ENCODE measurements around the gene GPER1.

Gene GPER1

GRCh38 chr7:1090686-1091643 lies 3.1 kb downstream of the GPER1 start:
- no peak for DNase-seq

- DNase-seq: no peak
Observed at GRCh38 chr7:1091644-1092027, 3.7 kb downstream of the GPER1 start.

- no peak for DNase-seq
Observed at GRCh38 chr7:1092161-1092632, 4.3 kb downstream of the GPER1 start.

- no peak for DNase-seq
Observed at GRCh38 chr7:1092806-1093501, 5.0 kb downstream of the GPER1 start.

GRCh38 chr7:1093502-1093843 lies 5.6 kb downstream of the GPER1 start:
- no peak for DNase-seq

- DNase-seq: no peak
Observed at GRCh38 chr7:1093916-1094508, 6.1 kb downstream of the GPER1 start.

GRCh38 chr7:1094870-1095269 lies 7.0 kb downstream of the GPER1 start:
- DNase-seq: no peak

GRCh38 chr7:1095621-1096155 lies 7.8 kb downstream of the GPER1 start:
- no peak for DNase-seq

- no peak for DNase-seq
Observed at GRCh38 chr7:1096156-1097119, 8.5 kb downstream of the GPER1 start.

- DNase-seq: no peak
Observed at GRCh38 chr7:1097120-1097504, 9.2 kb downstream of the GPER1 start.

GRCh38 chr7:1098243-1099153 lies 10.6 kb downstream of the GPER1 start:
- no peak for DNase-seq

- DNase-seq: no peak
Observed at GRCh38 chr7:1099154-1099542, 11.2 kb downstream of the GPER1 start.

- no peak for DNase-seq
Observed at GRCh38 chr7:1099637-1100036, 11.7 kb downstream of the GPER1 start.

GRCh38 chr7:1100386-1100785 lies 12.5 kb downstream of the GPER1 start:
- DNase-seq: no peak

- no peak for DNase-seq
Observed at GRCh38 chr7:1100834-1101562, 13.1 kb downstream of the GPER1 start.

- DNase-seq: no peak
Observed at GRCh38 chr7:1101563-1102431, 13.9 kb downstream of the GPER1 start.

- DNase-seq: no peak
Observed at GRCh38 chr7:1103009-1103788, 15.3 kb downstream of the GPER1 start.

GRCh38 chr7:1103789-1104515 lies 16.0 kb downstream of the GPER1 start:
- DNase-seq: no peak
